NCI-H2227 (cell line): ENCODE measurements around the gene FCHSD2.
A peak's percentile ranks its signal among the peaks of the same experiment; 100 is the strongest.
"Not testable (repeated sequence)": the region's sequence is repeated elsewhere in the genome, so short reads cannot be mapped to it uniquely, and the experiment has no call there.

Experiments
- DNase-seq: peaks from one replicate; lab custom pipeline; 2025; ENCODE audit not compliant: unreplicated experiment; lab: John Stamatoyannopoulos, UW

FCHSD2 gene

DNA sequence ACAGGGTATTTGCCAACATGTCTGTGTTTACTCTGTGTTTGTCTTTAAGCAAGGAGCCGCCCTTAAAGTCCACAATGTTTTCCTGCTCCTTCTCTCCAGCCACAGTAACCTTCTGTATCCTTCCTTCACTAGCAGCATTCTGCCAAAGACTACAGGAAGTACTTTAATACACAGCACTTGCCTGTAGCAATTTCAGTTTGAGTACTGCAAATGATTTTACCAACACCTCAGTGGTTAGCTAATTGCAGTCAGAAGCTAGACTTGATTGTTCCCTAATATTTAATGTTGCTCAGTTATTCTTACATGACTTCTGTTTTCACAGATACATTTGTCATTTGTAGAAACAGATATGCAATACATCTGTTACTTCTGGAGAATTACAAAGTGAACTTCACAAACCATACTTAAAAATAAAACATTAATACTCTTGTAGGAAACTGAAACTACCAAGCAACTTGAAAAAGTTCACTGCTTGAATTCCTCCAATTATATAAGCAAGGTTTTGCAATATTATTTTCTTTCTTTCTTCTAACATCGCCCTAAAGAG lies 69.1 kb downstream of the FCHSD2 start:
- no peak for DNase-seq

- DNase-seq: no peak
Observed at GRCh38 chr11:73070653-73071052, 71.5 kb downstream of the FCHSD2 start.

GRCh38 chr11:73061857-73062424 lies 80.2 kb downstream of the FCHSD2 start:
- not testable (repeated sequence) for DNase-seq

DNA sequence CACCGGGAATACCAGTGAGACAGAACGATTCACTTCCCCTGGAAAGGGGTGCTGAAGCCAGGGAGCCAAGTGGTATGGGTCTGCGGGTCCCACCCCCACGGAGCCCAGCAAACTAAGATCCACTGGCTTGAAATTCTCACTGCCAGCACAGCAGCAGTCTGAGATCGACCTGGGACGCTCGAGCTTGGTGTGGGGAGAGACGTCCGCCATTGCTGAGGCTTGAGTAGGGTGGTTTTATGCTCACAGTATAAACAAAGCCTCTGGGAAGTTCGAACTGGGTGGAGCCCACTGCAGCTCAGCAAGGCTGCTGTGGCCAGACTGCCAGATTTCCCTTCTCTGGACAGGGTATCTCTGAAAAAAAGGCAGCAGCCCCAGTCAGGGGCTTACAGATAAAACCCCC lies 80.7 kb downstream of the FCHSD2 start:
- not testable (repeated sequence) for DNase-seq

- DNase-seq: no peak
Observed at GRCh38 chr11:73059915-73060314, 82.2 kb downstream of the FCHSD2 start.

- DNase-seq: no peak
Observed at GRCh38 chr11:73058989-73059674, 83.0 kb downstream of the FCHSD2 start.

DNA sequence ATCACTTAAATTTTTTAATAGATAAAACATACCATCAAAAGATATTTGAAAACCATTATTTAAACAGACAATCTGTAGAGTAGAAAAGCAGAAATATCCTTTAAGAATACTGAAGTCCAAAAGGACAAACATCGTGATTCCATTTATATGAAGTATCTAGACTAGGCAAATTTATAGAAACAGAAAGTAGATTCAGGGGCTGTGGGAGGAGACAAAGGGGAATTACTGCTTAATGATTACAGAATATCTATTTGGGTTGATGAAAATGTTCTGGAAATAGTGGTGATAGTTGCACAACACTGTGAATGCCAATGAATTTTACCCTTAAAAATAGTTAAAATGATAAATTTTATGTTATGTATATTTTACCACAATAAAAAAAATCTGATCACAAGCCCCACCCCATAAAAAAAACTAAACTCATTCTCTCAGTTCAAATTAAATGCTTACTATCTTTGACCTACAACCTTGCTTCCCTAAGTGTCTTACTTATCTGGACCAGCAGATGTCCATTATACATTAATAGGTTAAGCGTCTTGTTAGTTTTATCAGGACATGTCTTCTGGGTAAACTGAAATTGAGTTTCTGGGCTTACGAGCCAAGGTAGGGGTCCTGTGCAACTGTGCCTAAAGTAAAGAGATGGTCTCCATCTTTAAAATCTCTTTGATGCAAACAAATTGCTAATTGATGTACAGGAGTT lies 86.3 kb downstream of the FCHSD2 start:
- no peak for DNase-seq

GRCh38 chr11:73055002-73055401 lies 87.1 kb downstream of the FCHSD2 start:
- no peak for DNase-seq

DNA sequence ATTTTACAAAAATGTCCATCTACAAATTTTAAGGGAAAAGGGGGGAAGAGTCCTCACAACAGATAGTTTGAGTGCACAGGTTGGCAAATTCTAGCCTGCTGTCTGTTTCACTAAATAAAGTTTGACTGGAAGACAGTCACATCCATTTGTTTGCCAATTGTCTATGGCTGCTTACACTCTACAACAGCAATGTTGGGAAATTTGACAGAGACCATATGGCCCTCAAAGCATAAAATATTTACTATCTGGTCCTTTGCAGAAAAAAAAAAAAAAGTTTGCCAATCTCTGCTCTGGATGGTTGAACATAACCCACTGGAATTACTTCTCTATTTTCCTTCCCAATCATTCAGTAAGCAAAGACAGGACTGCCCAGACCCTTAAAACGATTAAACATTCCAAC lies 88.2 kb downstream of the FCHSD2 start:
- no peak for DNase-seq

GRCh38 chr11:73048446-73048845 lies 93.7 kb downstream of the FCHSD2 start:
- DNase-seq: no peak

- DNase-seq: no peak
Observed at GRCh38 chr11:73047773-73048371, 94.2 kb downstream of the FCHSD2 start.

DNA sequence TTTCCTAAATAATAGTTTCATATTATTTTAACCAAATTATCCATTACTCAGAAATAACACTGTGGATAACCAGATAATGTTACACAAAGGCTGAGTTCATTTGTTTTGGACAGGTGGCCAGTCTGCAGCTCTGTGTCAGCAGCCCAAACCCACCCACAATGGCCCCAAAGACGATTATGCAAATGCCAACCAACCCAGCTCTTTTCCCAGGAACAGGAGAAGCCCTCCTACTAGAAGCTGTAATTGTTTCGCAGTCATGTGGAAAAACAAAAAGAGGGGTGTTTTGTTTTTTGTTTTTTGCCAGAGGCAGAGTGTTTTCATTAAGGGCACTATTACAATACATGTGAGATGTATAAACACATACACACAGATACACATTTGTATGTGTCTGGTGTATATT lies 102.1 kb downstream of the FCHSD2 start:
- DNase-seq: no peak

- no peak for DNase-seq
Observed at GRCh38 chr11:73034777-73035176, 107.3 kb downstream of the FCHSD2 start.

- DNase-seq: no peak
Observed at GRCh38 chr11:73034331-73034730, 107.8 kb downstream of the FCHSD2 start.

DNA sequence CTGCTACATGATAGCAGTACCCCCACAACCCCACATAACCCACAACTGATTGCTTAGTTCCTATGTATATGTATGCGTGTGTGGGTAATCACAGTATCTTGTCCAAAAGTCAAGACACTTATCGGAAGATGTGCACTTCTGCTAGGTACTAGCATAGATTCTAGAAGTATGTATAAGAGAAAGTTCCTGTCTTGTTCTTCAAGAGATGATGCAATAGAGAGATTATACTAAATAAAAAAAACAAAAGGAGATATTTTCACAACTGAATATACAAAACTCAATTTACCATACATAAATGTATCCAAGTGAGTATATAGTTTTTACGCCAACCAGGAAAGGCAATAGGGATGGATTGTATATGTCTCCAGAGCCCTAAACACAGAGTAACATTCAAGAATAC lies 112.0 kb downstream of the FCHSD2 start:
- no peak for DNase-seq

GRCh38 chr11:73029403-73029802 lies 112.7 kb downstream of the FCHSD2 start:
- DNase-seq: peak; percentile 69

DNA sequence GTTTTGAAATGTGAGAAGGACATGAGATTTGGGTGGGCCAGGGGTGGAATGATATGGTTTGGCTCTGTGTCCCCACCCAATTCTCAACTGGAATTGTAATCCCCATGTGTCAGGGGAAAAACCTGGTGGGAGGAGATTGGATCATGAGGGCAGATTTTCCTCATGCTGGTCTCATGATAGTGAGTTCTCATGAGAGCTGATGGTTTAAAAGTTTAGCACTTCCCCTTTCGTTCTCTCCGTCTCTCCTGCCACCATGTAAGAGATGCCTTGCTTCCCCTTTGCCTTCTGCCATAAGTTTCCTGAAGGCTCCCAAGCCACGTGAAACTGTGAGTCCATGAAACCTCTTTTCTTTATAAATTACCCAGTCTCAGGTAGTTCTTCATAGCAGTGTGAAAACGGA lies 113.5 kb downstream of the FCHSD2 start:
- DNase-seq: no peak

DNA sequence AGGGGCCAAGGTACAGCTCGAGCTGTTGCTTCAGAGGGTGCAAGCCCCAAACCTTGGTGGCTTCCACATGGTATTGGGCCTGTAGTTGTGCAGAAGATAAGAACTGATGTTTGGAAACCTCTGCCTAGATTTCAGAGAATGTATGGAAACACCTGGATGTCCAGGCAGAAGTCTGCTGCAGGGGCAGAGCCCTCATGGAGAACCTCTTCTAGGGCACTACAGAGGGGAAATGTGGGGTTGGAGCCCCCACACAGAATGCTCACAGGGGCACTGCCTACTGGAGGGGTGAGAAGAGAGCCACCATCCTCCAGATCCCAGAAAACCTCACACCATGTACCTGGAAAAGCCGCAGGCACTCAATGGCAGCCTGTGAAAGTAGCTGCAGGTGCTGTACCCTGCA lies 114.3 kb downstream of the FCHSD2 start:
- not testable (repeated sequence) for DNase-seq

DNA sequence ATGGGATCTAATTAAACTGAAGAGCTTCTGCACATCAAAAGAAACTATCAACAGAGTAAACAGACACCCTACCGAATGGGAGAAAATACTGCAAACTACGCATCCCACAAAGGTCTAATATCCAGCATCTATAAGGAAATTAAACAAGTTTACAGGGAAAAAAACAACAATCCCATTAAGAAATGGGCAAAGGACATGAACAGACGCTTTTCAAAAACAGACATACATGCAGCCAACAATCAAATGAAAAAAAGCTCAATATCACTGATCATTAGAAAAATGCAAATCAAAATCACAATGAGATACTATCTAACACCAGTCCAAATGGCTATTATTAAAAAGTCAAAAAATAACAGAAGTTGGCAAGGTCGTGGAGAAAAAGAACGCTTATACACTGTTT lies 117.5 kb downstream of the FCHSD2 start:
- no peak for DNase-seq

- no peak for DNase-seq
Observed at GRCh38 chr11:73019996-73020395, 122.1 kb downstream of the FCHSD2 start.

- DNase-seq: no peak
Observed at GRCh38 chr11:73019449-73019848, 122.7 kb downstream of the FCHSD2 start.

- DNase-seq: no peak
Observed at GRCh38 chr11:73018856-73019255, 123.3 kb downstream of the FCHSD2 start.
